ENCODE data around the gene DISP3.

DNA sequence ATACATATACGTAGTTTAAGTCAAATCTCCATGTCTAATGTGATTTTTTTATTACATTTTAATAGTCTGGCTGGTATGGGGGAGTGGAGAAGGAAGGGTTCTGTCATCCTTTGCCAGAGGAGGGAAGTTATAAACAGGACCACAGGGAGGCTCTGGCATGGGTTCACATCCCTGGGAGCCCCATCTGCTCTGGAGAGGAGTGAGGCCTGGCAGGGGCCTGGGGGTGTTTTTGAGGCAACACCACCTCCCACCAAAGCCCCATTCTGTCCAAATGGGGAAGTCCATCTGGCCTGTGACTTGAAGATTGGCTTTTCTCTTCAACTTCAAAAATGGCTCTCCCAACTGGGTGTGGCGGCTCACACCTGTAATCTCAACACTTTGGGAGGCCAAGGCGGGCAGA, 15.8 kb downstream of the DISP3 start:
- no peak for TF ChIP-seq ZNF564 (CRISPR knock-in tag; IDR thresholded peaks at IDR 0.05)
- no peak for TF ChIP-seq ZNF572 (CRISPR knock-in tag; IDR thresholded peaks at IDR 0.05)
- TF ChIP-seq ZNF101 (CRISPR knock-in tag; IDR thresholded peaks at IDR 0.05; ENCODE audit: borderline replicate concordance, low read depth), result no peak
- no peak for TF ChIP-seq CTCF (CRISPR knock-in tag; IDR thresholded peaks at IDR 0.05)
- no peak for TF ChIP-seq CAMTA2 (CRISPR knock-in tag; IDR thresholded peaks at IDR 0.05; ENCODE audit: borderline replicate concordance)
- TF ChIP-seq IRF2 (CRISPR knock-in tag; IDR thresholded peaks at IDR 0.05), result no peak
- TF ChIP-seq ZNF317 (CRISPR knock-in tag; IDR thresholded peaks at IDR 0.05), result no peak
- no peak for TF ChIP-seq POLR2A (IDR thresholded peaks at IDR 0.05; ENCODE audit: insufficient read depth in 1 of 2, low read depth in 2 of 2, low read length in 2 of 2)
- no peak for TF ChIP-seq EZH2 (conservative IDR thresholded peaks at IDR 0.05; ENCODE audit: low read depth, low read length)

Data from HepG2 (cell line).